Measurements from ENCODE around the gene PCSK7.

- TF ChIP-seq POLR2A (IDR thresholded peaks at IDR 0.05) = no peak
- TF ChIP-seq CTCF (IDR thresholded peaks at IDR 0.05) = peak in 2 of 12 donors; percentile 18 to 23
Observed at GRCh38 chr11:117221775-117222517, 9.9 kb downstream of the PCSK7 start.
